GM23248 (cell line): ENCODE results near the gene PRKCQ.

Experiments
- EZH2 ChIP-seq: fragments of 200-600 bp; sonication (generic); IDR thresholded peaks from 2 replicates; pipeline ENCODE4 v1.6.1; 2018; ENCODE audit warnings: antibody characterized with exemption, mild to moderate bottlenecking; ENCODE audit not compliant: insufficient read depth, poor library complexity, severe bottlenecking
- EZH2phosphoT487 ChIP-seq: fragments of 200-600 bp; sonication (generic); IDR thresholded peaks from 2 replicates; pipeline ENCODE4 v1.6.1; 2018; ENCODE audit warnings: antibody characterized with exemption, moderate library complexity, mild to moderate bottlenecking, low read depth; ENCODE audit not compliant: insufficient read depth

DNA sequence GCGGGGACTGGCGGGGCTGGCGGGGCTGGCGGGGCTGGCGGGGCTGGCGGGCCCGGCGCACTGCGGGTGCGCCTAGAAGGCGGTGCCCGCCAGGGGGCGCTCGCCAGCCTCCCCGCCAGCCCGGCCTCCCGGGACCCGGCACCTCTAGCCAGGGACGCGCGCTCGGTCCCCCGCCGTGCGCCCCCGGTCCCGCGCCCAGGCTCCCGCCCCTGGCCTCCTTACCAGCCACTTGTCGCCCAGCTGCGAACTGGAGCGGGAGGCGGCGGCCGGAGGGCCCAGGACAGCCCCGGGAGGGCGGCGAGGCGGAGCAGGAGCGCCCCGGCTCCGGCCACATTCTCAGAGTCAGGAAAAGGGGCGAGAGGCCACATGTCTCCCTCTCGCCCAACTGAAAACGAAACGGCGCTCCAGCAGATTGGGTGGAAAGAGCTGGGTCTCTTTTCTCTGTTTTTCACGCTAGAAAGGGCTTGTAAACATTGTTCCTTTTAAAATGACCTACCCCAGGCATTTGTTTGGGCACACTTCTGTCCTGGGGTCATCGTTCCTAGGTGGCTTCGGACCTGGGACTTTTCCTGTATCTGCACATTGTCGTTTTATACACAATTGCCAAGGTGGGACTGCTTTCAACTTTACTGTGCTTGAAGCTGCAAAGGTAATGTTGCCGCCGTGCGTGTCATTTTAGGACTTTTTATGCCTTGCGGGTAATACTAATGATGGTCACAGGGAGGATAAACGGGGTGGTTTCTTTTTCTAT lies 378 bp upstream of the PRKCQ start:
- no peak for TF ChIP-seq EZH2
- TF ChIP-seq EZH2phosphoT487, result no peak
